ENCODE data around the gene RPTN. TPM values are rescaled to one million over a fixed set of nuclear protein-coding genes. Genes with fewer than 3 reads are reported as not detected.

RPTN gene
- total RNA-seq, 3 donors from 2014 or later: not detected

- H3K27ac ChIP-seq: no peak overlapping the region
- no peak overlapping the region for H3K4me3 ChIP-seq
- no peaks in the 10 kb centered on the region for H3K36me3 ChIP-seq
- H3K9me3 ChIP-seq: no peaks in the 10 kb centered on the region
- no peaks in the 10 kb centered on the region for H3K27me3 ChIP-seq
- no peak for DNase-seq (ENCODE audit: low spot score in 2 of 2)
- intact Hi-C loops (cut with DNase I; ENCODE audit: low total_unique reads): no loop called here
- TF ChIP-seq POLR2A (IDR thresholded peaks at IDR 0.05) (no peak), POLR2AphosphoS5 (IDR thresholded peaks at IDR 0.05) (no peak), CTCF (IDR thresholded peaks at IDR 0.05) (no peak)
- no peaks in the 10 kb centered on the region for H3K4me1 ChIP-seq
Observed at GRCh38 chr1:152165286-152166077, 6.5 kb upstream of the RPTN start.

DNA sequence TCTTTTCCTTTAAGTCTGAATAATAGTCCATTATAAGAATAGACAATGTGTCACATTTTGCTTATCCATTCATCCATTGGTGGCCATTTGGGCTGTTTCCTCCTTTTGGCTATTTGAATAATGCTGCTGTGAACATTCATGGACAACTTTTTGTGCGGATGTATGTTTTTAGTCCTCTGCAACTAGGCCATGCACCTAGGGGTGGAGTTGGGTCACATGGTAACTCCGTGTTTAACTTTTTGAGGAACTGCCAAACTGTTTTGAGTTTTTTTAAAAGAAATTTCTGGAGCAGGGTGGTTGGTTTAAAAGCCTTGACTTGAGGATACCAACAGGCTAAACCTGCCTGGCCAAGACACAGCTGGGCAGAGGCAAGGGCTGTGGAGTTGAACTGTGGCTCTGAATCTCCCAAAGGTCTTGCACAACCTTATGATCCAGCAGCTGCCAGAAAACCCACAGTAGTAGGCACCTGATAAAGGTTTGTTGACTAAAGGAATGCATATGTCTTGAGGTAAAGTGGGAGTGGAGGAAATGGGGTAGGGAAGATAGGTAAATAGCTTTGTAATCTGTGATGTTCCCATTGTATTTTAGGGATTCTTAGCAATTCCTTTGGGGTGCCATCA lies 5.6 kb upstream of the RPTN start:
- Histone ChIP-seq H3K9me3 (no peaks in the 10 kb centered on the region), H3K4me3 (no peak overlapping the region), H3K4me1 (no peaks in the 10 kb centered on the region), H3K27ac (no peak overlapping the region), H3K27me3 (no peaks in the 10 kb centered on the region), H3K36me3 (no peaks in the 10 kb centered on the region)
- TF ChIP-seq CTCF (IDR thresholded peaks at IDR 0.05) (no peak), POLR2AphosphoS5 (IDR thresholded peaks at IDR 0.05) (no peak), POLR2A (IDR thresholded peaks at IDR 0.05) (no peak)
- intact Hi-C loops (cut with DNase I; ENCODE audit: low total_unique reads): no loop called here
- no peak for DNase-seq (ENCODE audit: low spot score in 2 of 2)

DNA sequence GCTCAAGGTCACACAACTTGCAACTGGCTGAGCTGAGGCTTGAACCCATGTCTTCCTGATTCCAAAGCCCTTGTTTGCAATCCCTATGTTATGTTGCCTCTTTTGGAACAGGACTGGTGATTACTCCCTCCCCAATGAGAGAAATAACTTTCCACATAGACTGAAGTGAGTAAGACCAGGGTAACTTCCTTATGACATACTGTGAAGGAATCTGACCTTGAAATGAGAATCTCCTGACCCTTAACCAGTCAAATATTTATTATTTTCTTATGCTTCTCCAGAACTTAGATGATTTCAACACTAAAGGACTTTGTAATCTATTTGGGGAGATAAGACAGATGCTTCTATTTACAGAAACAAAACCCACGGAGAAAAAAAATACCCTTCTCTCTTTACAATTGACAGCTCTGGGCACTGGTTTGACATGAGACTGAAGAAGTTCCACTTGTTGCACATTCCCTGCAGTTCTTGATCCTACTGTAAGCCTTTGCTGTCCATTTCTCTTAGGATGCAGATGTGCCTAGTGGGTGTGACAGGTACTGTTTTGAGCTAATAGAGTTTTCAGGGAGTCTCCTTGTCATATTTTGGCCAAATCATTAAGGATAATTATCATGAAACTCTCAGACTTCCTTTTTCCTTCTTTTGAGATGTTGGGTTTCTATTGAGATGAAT lies 3.9 kb upstream of the RPTN start:
- Histone ChIP-seq H3K4me3 (no peak overlapping the region), H3K36me3 (no peaks in the 10 kb centered on the region), H3K4me1 (no peaks in the 10 kb centered on the region), H3K27me3 (no peaks in the 10 kb centered on the region), H3K27ac (no peak overlapping the region), H3K9me3 (no peaks in the 10 kb centered on the region)
- intact Hi-C loops (cut with DNase I; ENCODE audit: low total_unique reads): no loop called here
- DNase-seq (ENCODE audit: low spot score in 2 of 2): no peak
- TF ChIP-seq CTCF (IDR thresholded peaks at IDR 0.05) (no peak), POLR2A (IDR thresholded peaks at IDR 0.05) (no peak)

DNA sequence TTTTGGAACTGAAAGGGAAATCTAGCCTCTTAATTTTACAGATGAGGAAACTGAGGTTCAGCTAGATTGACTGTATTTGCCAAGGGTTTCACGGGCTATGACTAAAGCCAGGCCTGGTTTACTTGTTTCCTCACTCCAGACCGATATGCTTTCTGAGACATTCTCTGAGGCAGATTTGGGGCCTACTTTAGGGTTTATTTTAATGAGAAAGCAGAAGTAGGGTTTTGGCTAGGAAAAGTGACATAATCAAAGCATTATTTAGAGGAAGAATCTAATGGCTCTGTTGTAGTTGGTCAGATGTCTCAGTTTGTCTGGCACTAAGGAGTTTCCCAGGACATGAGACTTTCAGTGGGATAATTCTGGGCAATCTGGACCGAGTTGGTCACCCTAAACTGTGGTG lies 1.5 kb upstream of the RPTN start:
- H3K4me3 ChIP-seq: no peak overlapping the region
- no peaks in the 10 kb centered on the region for H3K36me3 ChIP-seq
- intact Hi-C loops (cut with DNase I; ENCODE audit: low total_unique reads): no loop called here
- no peak for DNase-seq (ENCODE audit: low spot score in 2 of 2)
- no peak for TF ChIP-seq POLR2A (IDR thresholded peaks at IDR 0.05)
- TF ChIP-seq POLR2AphosphoS5 (IDR thresholded peaks at IDR 0.05): no peak
- no peak for TF ChIP-seq CTCF (IDR thresholded peaks at IDR 0.05)
- no peaks in the 10 kb centered on the region for H3K4me1 ChIP-seq
- no peaks in the 10 kb centered on the region for H3K27me3 ChIP-seq
- no peaks in the 10 kb centered on the region for H3K9me3 ChIP-seq
- no peak overlapping the region for H3K27ac ChIP-seq

GRCh38 chr1:152153996-152154395 lies 5.0 kb downstream of the RPTN start:
- no peak overlapping the region for H3K4me3 ChIP-seq
- DNase-seq (ENCODE audit: low spot score in 2 of 2): no peak

More at GRCh38 chr1:152153996-152154395, 5.0 kb downstream of the RPTN start:
- intact Hi-C loops (cut with DNase I; ENCODE audit: low total_unique reads): no loop called here
- Histone ChIP-seq H3K4me1 (no peaks in the 10 kb centered on the region), H3K27me3 (no peaks in the 10 kb centered on the region), H3K27ac (no peak overlapping the region), H3K9me3 (peaks cover 0 to 4% of the 10 kb centered on the region in 2 donors), H3K36me3 (no peaks in the 10 kb centered on the region)
- TF ChIP-seq POLR2A (IDR thresholded peaks at IDR 0.05) (no peak), CTCF (IDR thresholded peaks at IDR 0.05) (no peak), POLR2AphosphoS5 (IDR thresholded peaks at IDR 0.05) (no peak)

Measured in breast epithelium (tissue), 4 donors.